Medulla oblongata (tissue), 1 donor: Measurements from ENCODE around the gene BTBD9.

Source experiments
- DNase-seq: peaks from one replicate; pipeline ENCODE4 v3.0.0-alpha.2; 2015; ENCODE audit errors: extremely low spot score

Gene BTBD9

GRCh38 chr6:38244869-38245268 lies 394.9 kb downstream of the BTBD9 start:
- no peak for DNase-seq

DNA sequence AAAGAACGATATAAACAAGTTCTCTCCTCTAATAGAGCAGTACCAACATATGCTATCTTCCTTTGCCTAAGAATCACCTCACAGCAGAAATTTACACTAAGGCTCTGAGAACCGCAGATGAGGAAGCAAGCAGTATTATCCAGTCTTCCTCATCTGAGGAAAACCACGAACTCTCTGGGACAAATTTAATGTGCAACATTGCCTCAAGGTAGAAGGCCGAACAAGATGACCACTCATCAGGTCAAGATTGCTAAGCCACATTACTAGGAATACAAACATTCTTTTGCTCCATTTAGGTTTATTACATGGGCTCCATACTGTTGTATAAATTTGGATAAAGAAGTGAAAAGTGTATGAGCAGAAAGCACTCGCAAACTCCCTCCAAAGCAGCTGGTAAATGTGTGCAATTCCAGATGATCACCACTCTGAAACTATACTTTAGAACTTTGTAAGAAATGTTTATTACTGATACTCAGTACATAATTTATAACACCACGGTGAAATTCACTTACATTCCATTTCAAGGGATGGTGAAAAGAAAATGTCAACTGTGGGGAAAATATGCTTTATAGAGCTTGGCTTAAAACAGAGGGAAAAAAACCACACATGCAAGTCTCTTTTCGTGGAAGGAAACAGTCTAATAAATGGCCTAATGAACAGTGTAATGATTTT lies 398.4 kb downstream of the BTBD9 start:
- DNase-seq = no peak

- DNase-seq = no peak
These were observed 399.8 kb downstream of the BTBD9 start for GRCh38 chr6:38239719-38240451.

DNA sequence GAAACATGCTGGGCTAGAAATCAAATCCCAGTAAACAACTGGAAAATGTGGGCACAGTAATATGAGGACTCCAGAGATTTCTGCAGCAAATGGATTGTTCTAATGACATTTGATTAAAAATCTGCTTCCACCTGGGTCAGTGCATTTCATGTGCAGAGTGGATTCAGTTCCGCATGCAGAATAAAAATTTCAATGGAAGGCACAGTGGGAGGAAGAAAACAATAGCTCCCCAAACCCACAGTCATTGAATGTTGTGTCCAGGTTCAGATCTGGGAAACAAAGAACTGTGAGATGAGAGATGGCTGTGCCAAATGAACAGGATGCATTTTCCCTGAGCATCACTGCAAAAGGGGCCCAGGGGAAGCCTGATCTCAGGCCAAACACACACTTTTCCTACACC lies 403.1 kb downstream of the BTBD9 start:
- DNase-seq = no peak

- DNase-seq = no peak
These were observed 404.6 kb downstream of the BTBD9 start for GRCh38 chr6:38234934-38235682.

DNA sequence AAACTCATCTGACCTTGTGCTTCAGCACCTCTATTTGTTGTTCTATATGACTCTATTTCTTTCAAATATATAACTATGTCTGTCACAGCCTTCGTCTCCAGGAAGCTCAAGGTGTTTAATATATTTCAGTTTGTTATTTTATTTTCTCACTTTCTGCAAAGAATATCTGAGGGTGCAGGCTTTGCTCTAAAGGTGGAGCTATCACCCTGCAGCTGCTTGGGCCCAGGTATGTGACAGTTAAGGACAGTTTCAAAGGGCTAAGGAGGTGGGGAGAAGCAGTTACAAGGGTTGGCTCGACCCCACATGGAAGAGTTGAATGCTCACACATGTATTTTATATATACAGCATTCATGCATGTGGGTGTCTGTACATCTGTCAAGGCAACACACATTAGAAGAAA lies 405.6 kb downstream of the BTBD9 start:
- no peak for DNase-seq

- no peak for DNase-seq
These were observed 406.5 kb downstream of the BTBD9 start for GRCh38 chr6:38233161-38233791.

DNA sequence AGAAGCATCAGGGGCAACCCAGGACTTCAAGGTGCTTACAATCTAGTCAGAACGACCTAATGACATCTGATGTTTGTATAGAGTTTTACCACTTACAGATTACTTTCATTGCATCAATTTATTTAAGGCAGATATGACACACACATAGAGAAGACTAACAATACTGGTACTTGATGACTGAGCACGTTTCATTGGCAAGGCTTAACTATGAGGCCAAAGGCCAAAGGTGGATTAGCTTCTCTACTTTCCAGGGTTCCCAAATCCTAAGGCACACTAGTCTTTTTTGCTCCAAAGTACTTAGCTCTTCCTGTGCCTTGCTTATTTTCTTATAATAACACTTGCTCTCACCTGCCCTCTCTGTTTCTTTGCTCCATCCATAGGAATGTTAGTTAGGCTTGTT lies 414.0 kb downstream of the BTBD9 start:
- DNase-seq = no peak

GRCh38 chr6:38221251-38221650 lies 418.5 kb downstream of the BTBD9 start:
- DNase-seq = no peak

DNA sequence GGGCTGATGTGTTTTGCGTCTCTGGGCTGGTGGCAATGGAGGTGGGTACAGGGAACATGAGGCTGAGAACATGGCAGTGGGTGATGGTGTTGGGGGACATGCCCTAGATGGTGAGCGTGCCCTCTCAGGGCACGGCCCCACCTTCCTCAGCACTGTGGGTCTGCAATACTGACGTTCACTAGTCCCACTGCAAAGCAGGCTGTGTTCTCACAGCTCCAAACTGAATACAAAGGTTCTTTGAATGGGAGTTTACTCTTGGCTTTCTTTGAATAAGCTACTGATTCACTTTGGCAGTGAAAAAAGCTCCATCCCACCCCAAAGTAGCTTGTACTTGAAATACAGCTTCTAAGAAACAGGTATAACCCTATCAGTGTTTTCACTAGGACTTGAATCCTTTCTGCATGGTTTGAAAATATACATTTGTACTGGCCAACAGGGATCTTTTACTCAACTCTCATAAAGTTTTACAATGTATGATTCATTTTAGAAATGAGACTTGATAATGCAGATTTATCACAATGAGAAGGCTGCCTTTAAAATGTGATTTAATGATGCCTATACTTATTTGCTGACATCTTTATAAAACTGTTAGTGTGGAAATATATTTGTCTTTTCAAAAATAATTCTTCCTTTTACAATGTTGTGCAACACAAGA lies 419.5 kb downstream of the BTBD9 start:
- DNase-seq = peak; percentile 93

GRCh38 chr6:38218235-38218634 lies 421.5 kb downstream of the BTBD9 start:
- no peak for DNase-seq

DNA sequence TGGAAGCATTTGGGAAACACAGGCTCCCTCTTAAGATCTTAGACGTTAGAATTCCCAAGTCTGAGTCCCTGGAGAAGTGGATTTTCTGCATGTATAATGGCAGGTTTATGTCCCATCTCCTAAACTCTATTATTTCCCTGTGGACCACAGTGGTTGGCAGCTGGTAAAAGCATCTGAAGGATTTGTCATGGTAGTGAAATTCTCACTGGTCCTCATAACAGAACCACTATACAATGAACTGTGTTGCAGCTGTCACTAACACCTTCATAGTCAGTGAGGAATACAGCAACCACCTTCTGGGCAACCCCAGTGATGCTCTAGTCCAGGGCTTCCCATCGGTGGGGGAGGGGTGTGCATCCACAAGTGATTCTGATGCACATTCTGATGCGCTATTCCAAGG lies 423.3 kb downstream of the BTBD9 start:
- DNase-seq = no peak

- no peak for DNase-seq
These were observed 423.9 kb downstream of the BTBD9 start for GRCh38 chr6:38215651-38216311.

GRCh38 chr6:38215225-38215624 lies 424.5 kb downstream of the BTBD9 start:
- DNase-seq = no peak

- DNase-seq = no peak
These were observed 425.6 kb downstream of the BTBD9 start for GRCh38 chr6:38214159-38214558.

DNA sequence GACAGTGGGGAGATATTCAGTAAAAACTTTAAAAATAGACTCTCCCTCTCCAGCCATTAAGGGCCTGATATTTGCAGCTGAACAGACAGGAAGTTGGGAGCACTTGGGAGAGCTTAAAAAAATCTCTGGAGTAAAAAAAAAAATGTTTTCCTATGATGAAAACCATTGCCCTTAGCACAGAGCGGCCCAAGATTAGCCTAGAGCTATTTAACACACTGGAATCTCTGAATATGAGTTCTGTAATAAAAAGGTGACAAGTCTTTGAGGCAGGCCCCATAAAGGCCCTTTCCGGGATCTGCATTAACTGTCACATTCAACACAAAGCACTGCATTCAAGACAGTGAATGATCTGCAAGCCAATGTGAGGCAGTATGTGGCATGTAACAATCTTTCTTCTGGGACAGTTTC lies 426.5 kb downstream of the BTBD9 start:
- DNase-seq = no peak

DNA sequence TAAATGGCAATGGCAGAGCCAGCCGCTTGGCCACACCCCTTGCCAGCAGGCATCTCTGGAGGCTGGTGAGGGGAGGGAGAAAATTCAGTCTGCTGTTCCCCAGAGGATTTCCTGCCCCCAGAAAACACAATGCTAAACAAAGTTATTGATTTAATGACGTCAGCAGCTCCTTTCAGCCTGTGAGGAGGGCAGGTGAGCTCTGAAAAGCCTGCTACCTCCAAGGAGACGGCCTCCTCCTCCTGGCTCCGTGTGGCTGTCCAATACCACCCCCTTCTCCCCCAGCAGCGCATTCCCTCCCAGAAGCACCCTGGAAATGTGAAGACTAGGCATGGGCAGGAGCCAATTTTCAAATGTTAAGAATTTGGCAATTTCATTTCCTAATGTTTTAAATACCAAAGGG lies 427.1 kb downstream of the BTBD9 start:
- DNase-seq = peak; percentile 53

DNA sequence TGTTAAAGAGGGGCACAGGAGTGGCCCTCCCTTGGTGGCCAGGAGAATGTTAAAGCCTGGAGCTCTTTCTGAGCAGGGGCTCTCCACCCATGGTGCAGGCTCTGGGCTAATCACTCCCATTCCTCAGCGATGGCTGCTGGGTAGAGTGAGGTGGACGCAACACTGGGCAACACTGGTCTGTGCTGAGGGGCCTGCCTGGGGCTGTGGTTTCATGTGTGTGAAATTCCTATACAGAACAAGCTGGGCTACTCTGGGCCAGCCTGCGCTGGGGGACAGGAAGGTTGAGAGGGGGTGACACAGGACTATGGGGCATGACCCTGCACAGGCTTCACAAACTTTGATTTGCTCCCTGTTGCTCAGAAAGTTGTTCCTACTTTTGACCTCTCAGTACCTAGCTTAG lies 427.6 kb downstream of the BTBD9 start:
- DNase-seq = no peak

DNA sequence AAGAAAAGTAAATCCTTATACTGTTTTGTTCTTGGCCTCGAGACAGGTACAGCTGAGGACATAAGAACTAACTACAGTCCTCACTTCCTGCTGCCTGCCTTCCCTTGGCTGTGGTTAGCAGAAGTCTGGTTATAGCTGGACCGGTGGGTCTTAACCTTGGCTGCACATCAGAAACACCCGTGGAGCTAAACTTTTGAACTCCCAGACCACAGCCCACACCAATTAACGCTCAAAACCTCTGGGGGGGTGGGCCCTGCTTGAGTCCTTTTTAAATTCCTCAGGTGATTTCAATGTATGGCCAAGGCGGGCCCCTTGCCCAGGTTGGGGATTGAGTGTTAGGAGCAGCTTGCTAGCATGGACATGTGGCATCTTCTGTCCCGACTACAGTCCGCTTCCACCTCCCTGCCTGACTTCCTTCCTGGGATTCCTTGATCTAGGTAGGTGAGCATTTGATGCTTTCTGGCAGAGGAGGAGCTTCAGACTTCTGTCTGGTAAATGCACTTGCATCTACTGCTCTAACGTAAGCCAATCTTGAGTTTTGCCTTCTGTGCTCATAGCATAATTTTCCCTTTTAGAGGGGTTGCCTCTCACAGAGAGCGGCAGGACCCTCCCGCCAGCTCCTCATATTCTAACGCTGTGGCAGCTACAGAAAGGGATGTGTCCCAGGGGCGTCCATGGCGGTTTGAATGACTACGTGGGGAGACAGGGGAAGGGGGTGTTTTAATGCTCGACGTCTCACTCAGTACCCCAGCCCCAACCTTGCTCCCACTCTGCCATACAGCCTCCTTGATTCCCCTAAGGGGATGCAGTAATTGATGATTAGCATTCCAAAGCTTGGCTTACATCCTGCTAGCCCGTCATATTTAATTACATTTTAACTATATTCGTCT lies 430.1 kb downstream of the BTBD9 start:
- no peak for DNase-seq

DNA sequence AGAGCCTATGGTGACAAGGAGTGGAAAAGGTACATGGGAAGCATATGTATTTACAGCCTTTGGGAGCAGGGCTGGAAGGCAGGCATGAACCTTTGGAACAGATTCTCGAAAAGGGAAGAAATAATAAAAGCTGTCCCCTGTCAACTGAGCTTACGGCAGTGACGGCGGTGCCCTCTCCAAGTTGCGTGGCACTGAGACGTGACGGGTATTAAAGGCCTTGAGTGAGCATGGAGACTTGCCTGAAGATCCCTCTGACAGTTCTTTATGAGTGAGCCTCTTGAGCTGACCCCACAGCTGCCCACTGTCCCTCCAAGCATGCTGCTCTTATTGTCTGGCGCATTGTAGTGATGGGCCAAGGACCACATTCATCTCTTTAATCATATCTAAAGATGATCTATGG lies 431.7 kb downstream of the BTBD9 start:
- DNase-seq = no peak
